Esophagus squamous epithelium (tissue), 5 donors: ENCODE measurements around the gene CEP63. TPM values are rescaled to one million over a fixed set of nuclear protein-coding genes. Genes with fewer than 3 reads are reported as not detected.

Experiments
- DNase-seq: peaks from one replicate; lab custom pipeline; 2025; lab: John Stamatoyannopoulos, UW
- H3K27ac ChIP-seq, 4 donors: fragments of 200-600 bp; sonication (generic); one replicate each; pipeline ENCODE4 v1.5.1; 2016 to 2019; ENCODE audit warnings: mild to moderate bottlenecking in 1 of 4
- H3K27me3 ChIP-seq, 4 donors: fragments of 200-600 bp; sonication (generic); 1 replicate in 3 of 4; 2 replicates in 1 of 4; pipeline versions ENCODE4 v1.5.1 to v1.6.0; 2017 to 2021; ENCODE audit warnings: antibody characterized with exemption in 1 of 4
- H3K36me3 ChIP-seq, 3 donors: fragments of 200-600 bp; sonication (generic); one replicate each; pipeline ENCODE4 v1.5.1; 2016 to 2019
- H3K4me1 ChIP-seq, 3 donors: fragments of 200-600 bp; sonication (generic); one replicate each; pipeline ENCODE4 v1.5.1; 2017 to 2019
- H3K4me3 ChIP-seq, 4 donors: fragments of 200-600 bp; sonication (generic); 1 replicate in 3 of 4; 2 replicates in 1 of 4; pipeline ENCODE4 v1.5.1; 2016 to 2019; ENCODE audit warnings: mild to moderate bottlenecking in 2 of 4, moderate library complexity in 1 of 4
- H3K9me3 ChIP-seq, 3 donors: fragments of 200-600 bp; sonication (generic); one replicate each; pipeline ENCODE4 v1.5.1; 2016 to 2019
- CTCF ChIP-seq, 6 experiments: fragments of 450-650 bp in 4 of 6; fragments of 200-600 bp in 2 of 6; sonication (generic) in 2 of 6; IDR thresholded peaks; one replicate each; pipeline ENCODE4 v1.5.1; 2016 to 2019; ENCODE audit warnings: antibody characterized with exemption in 6 of 6, mild to moderate bottlenecking in 4 of 6, moderate library complexity in 4 of 6
- POLR2A ChIP-seq, 4 donors: fragments of 450-650 bp; IDR thresholded peaks; one replicate each; pipeline ENCODE4 v1.6.1; 2017; ENCODE audit warnings: antibody characterized with exemption in 4 of 4, mild to moderate bottlenecking in 4 of 4, moderate library complexity in 3 of 4
- WGBS, 2 donors: methylation state at CpG; one replicate each; pipeline ENCODE4 v1.1.5; 2018; 5-methylcytosine and 5-hydroxymethylcytosine counted together
- intact Hi-C: fragments of 100-400 bp; cut with DNase I; formaldehyde crosslinking; loops from one replicate; pipeline ENCODE4 v1.15.0; 2022
- total RNA-seq, 4 donors: library from RNA; depleted of rRNA; stranded (reverse); fragments of >200 nt; gene quantifications; one replicate each; pipeline ENCODE4 v1.1.0, GENCODE V29; 2016
- donor health status: DM: yes; HTN: yes; CAD: no.

The CEP63 gene
- total RNA-seq, 4 donors from 2014 or later, result 7.7 to 18.1 (median 14.4) TPM

- no peak overlapping the region for H3K4me3 ChIP-seq
- TF ChIP-seq POLR2A (IDR thresholded peaks at IDR 0.05), result no peak
- no peak for TF ChIP-seq CTCF (IDR thresholded peaks at IDR 0.05)
- no peaks in the 10 kb centered on the region for H3K36me3 ChIP-seq
- WGBS, 2 donors, result 43 to 80% methylated on average over 1 to 4 of the region's 5 CpGs
- H3K27me3 ChIP-seq, result no peaks in the 10 kb centered on the region
- H3K9me3 ChIP-seq, result no peaks in the 10 kb centered on the region
- H3K4me1 ChIP-seq, result no peaks in the 10 kb centered on the region
- no peak for DNase-seq
- intact Hi-C loops, result no loop called here
- H3K27ac ChIP-seq, result no peak overlapping the region
These were observed 134.7 kb downstream of the CEP63 start for GRCh38 chr3:134620476-134621115.

GRCh38 chr3:134621854-134622253 lies 136.0 kb downstream of the CEP63 start:
- no peak overlapping the region for H3K4me3 ChIP-seq
- no peaks in the 10 kb centered on the region for H3K4me1 ChIP-seq
- H3K36me3 ChIP-seq, result no peaks in the 10 kb centered on the region
- no peak for DNase-seq
- no peaks in the 10 kb centered on the region for H3K27me3 ChIP-seq
- intact Hi-C loops, result no loop called here
- H3K27ac ChIP-seq, result no peak overlapping the region
- 58 to 73% methylated on average over 3 of the region's 3 CpGs for WGBS, 2 donors
- TF ChIP-seq CTCF (IDR thresholded peaks at IDR 0.05), result no peak
- TF ChIP-seq POLR2A (IDR thresholded peaks at IDR 0.05), result no peak
- no peaks in the 10 kb centered on the region for H3K9me3 ChIP-seq

- WGBS, 2 donors, result 70 to 79% methylated on average over 5 of the region's 5 CpGs
- TF ChIP-seq CTCF (IDR thresholded peaks at IDR 0.05) (no peak), POLR2A (IDR thresholded peaks at IDR 0.05) (no peak)
These were observed 137.0 kb downstream of the CEP63 start for GRCh38 chr3:134622806-134623365.

GRCh38 chr3:134623615-134624245 lies 137.9 kb downstream of the CEP63 start:
- H3K27ac ChIP-seq, result no peak overlapping the region
- DNase-seq, result no peak
- WGBS, 2 donors, result 82 to 87% methylated on average over 7 of the region's 7 CpGs

More at GRCh38 chr3:134622806-134623365, 137.0 kb downstream of the CEP63 start:
- Histone ChIP-seq H3K27ac (no peak overlapping the region), H3K9me3 (no peaks in the 10 kb centered on the region), H3K27me3 (no peaks in the 10 kb centered on the region), H3K4me3 (no peak overlapping the region), H3K4me1 (no peaks in the 10 kb centered on the region), H3K36me3 (no peaks in the 10 kb centered on the region)
- intact Hi-C loops, result no loop called here
- no peak for DNase-seq

More at GRCh38 chr3:134623615-134624245, 137.9 kb downstream of the CEP63 start:
- H3K4me1 ChIP-seq, result no peaks in the 10 kb centered on the region
- TF ChIP-seq POLR2A (IDR thresholded peaks at IDR 0.05), result no peak
- TF ChIP-seq CTCF (IDR thresholded peaks at IDR 0.05), result no peak
- no peaks in the 10 kb centered on the region for H3K9me3 ChIP-seq
- no peaks in the 10 kb centered on the region for H3K36me3 ChIP-seq
- no peak overlapping the region for H3K4me3 ChIP-seq
- intact Hi-C loops, result no loop called here
- no peaks in the 10 kb centered on the region for H3K27me3 ChIP-seq

Other genes starting within 250 kb of the CEP63 start
- gene RYK, start 235.2 kb upstream of the CEP63 start, total RNA-seq, result 10 to 100 TPM; 29.3 to 75.5 (median 39.1) TPM
- gene AMOTL2, start 111.6 kb upstream of the CEP63 start, total RNA-seq, result 10 to 100 TPM; 54.5 to 99.0 (median 59.1) TPM
- 10 to 100 TPM; 20.7 to 38.7 (median 26.0) TPM for gene ANAPC13, start 72 bp upstream of the CEP63 start, total RNA-seq
- gene KY, start 165.0 kb downstream of the CEP63 start, total RNA-seq, result 1 to 10 TPM in 1 of 4 donors, under 1 TPM in 1, not detected in 2; 0.19 to 1.2 TPM